Tibial artery (tissue), 4 donors: ENCODE results near the gene RHOT1.

ENCODE experiments used
- DNase-seq, 2 donors: peaks; one replicate each; pipeline ENCODE4 v3.0.0-alpha.2; 2019
- H3K27ac ChIP-seq, 2 donors: fragments of 200-600 bp; sonication (generic) in 1 of 2; 1 replicate in 1 of 2; 2 replicates in 1 of 2; pipeline ENCODE4 v1.5.1; 2018 to 2019; ENCODE audit warnings: mild to moderate bottlenecking in 1 of 2
- H3K27me3 ChIP-seq, 2 donors: fragments of 200-600 bp; sonication (generic) in 1 of 2; one replicate each; pipeline versions ENCODE4 v1.5.1 to v1.6.0; 2016 to 2019
- H3K36me3 ChIP-seq, 3 donors: fragments of 200-600 bp; sonication (generic) in 2 of 3; one replicate each; pipeline ENCODE4 v1.5.1; 2016 to 2019; ENCODE audit warnings: mild to moderate bottlenecking in 2 of 3
- H3K4me1 ChIP-seq, 4 donors: fragments of 200-600 bp; sonication (generic) in 2 of 4; 1 replicate in 3 of 4; 2 replicates in 1 of 4; pipeline ENCODE4 v1.5.1; 2016 to 2019
- H3K4me3 ChIP-seq, 2 donors: fragments of 200-600 bp; sonication (generic) in 1 of 2; 1 replicate in 1 of 2; 2 replicates in 1 of 2; pipeline ENCODE4 v1.5.1; 2018 to 2019; ENCODE audit warnings: mild to moderate bottlenecking in 2 of 2
- H3K9me3 ChIP-seq, 3 donors: fragments of 200-600 bp; sonication (generic) in 1 of 3; one replicate each; pipeline ENCODE4 v1.5.1; 2016 to 2019
- CTCF ChIP-seq, 2 experiments: fragments of 200-600 bp in 1 of 2; fragments of 450-650 bp in 1 of 2; IDR thresholded peaks; one replicate each; pipeline ENCODE4 v1.5.1; 2017 to 2019; ENCODE audit warnings: antibody characterized with exemption in 2 of 2, mild to moderate bottlenecking in 1 of 2, moderate library complexity in 1 of 2
- intact Hi-C: fragments of 100-400 bp; cut with DNase I; formaldehyde crosslinking; loops from one replicate; pipeline ENCODE4 v1.15.0; 2023; ENCODE audit warnings: low total_unique reads

RHOT1 gene

GRCh38 chr17:32227910-32228309, 85.6 kb downstream of the RHOT1 start:
- intact Hi-C loops: no loop called here
- no peaks in the 10 kb centered on the region for H3K4me1 ChIP-seq
- DNase-seq: no peak
- H3K9me3 ChIP-seq: no peaks in the 10 kb centered on the region
- H3K36me3 ChIP-seq: peaks cover 8 to 28% (median 10%) of the 10 kb centered on the region in 3 donors
- no peak for TF ChIP-seq CTCF (IDR thresholded peaks at IDR 0.05)
- no peak overlapping the region for H3K27ac ChIP-seq
- H3K27me3 ChIP-seq: no peaks in the 10 kb centered on the region
- H3K4me3 ChIP-seq: no peak overlapping the region

GRCh38 chr17:32235588-32235987, 93.3 kb downstream of the RHOT1 start:
- intact Hi-C loops: no loop called here
- no peaks in the 10 kb centered on the region for H3K27me3 ChIP-seq
- no peak for DNase-seq
- peaks cover 0 to 2% (median under 1%) of the 10 kb centered on the region in 4 donors for H3K4me1 ChIP-seq
- no peaks in the 10 kb centered on the region for H3K9me3 ChIP-seq
- no peak overlapping the region for H3K4me3 ChIP-seq
- no peak for TF ChIP-seq CTCF (IDR thresholded peaks at IDR 0.05)
- H3K36me3 ChIP-seq: no peaks in the 10 kb centered on the region
- no peak overlapping the region for H3K27ac ChIP-seq

- Histone ChIP-seq H3K27me3 (no peaks in the 10 kb centered on the region), H3K36me3 (no peaks in the 10 kb centered on the region), H3K9me3 (no peaks in the 10 kb centered on the region), H3K27ac (no peak overlapping the region), H3K4me3 (no peak overlapping the region), H3K4me1 (peaks cover 0 to 5% (median 2%) of the 10 kb centered on the region in 4 donors)
- DNase-seq: no peak
- no peak for TF ChIP-seq CTCF (IDR thresholded peaks at IDR 0.05)
- intact Hi-C loops: no loop called here
Measured at GRCh38 chr17:32239456-32239855, 97.2 kb downstream of the RHOT1 start.

- Histone ChIP-seq H3K27ac (no peak overlapping the region), H3K9me3 (no peaks in the 10 kb centered on the region), H3K4me3 (no peak overlapping the region), H3K36me3 (no peaks in the 10 kb centered on the region), H3K4me1 (peaks cover 0 to 5% (median 2%) of the 10 kb centered on the region in 4 donors), H3K27me3 (no peaks in the 10 kb centered on the region)
- intact Hi-C loops: no loop called here
- DNase-seq: no peak
- no peak for TF ChIP-seq CTCF (IDR thresholded peaks at IDR 0.05)
Measured at GRCh38 chr17:32240750-32241149, 98.4 kb downstream of the RHOT1 start.

GRCh38 chr17:32241640-32242039, 99.3 kb downstream of the RHOT1 start:
- Histone ChIP-seq H3K4me3 (no peak overlapping the region), H3K36me3 (no peaks in the 10 kb centered on the region), H3K9me3 (no peaks in the 10 kb centered on the region), H3K27me3 (no peaks in the 10 kb centered on the region), H3K27ac (no peak overlapping the region), H3K4me1 (peaks cover 0 to 5% (median 2%) of the 10 kb centered on the region in 4 donors)
- no peak for TF ChIP-seq CTCF (IDR thresholded peaks at IDR 0.05)
- intact Hi-C loops: no loop called here
- DNase-seq: no peak

- TF ChIP-seq CTCF (IDR thresholded peaks at IDR 0.05): no peak
- no peak overlapping the region for H3K27ac ChIP-seq
- no peaks in the 10 kb centered on the region for H3K27me3 ChIP-seq
- no peak overlapping the region for H3K4me3 ChIP-seq
- H3K4me1 ChIP-seq: no peaks in the 10 kb centered on the region
- intact Hi-C loops: no loop called here
- H3K36me3 ChIP-seq: no peaks in the 10 kb centered on the region
- no peak for DNase-seq
- no peaks in the 10 kb centered on the region for H3K9me3 ChIP-seq
Measured at GRCh38 chr17:32249475-32249874, 107.2 kb downstream of the RHOT1 start.
